Measurements from ENCODE around the gene PARD6A.
"Not testable (repeated sequence)": the region's sequence is repeated elsewhere in the genome, so short reads cannot be mapped to it uniquely, and the experiment has no call there.

PARD6A gene

GRCh38 chr16:67676516-67676915, 15.8 kb downstream of the PARD6A start:
- Histone ChIP-seq H3K4me3 (no peak overlapping the region), H3K4me1 (no peaks in the 10 kb centered on the region), H3K27me3 (ENCODE audit: low read depth) (no peaks in the 10 kb centered on the region), H3K36me3 (replicated peaks) (no peaks in the 10 kb centered on the region; the same call in 1 of the 2 replicates), H3K9me3 (no peaks in the 10 kb centered on the region)
- no peak for DNase-seq (ENCODE audit: low spot score in 2 of 2)
- in situ Hi-C loops (cut with MboI; ENCODE audit: low sequenced_read_pairs) = loop anchor here (10.0 kb wide), 1 partner anchor 368 kb away; no protein-coding TSS in a partner anchor

GRCh38 chr16:67676939-67677338, 16.2 kb downstream of the PARD6A start:
- no peaks in the 10 kb centered on the region; the same call in 1 of the 2 replicates for H3K36me3 ChIP-seq (replicated peaks)
- DNase-seq (ENCODE audit: low spot score in 2 of 2) = no peak
- H3K9me3 ChIP-seq = no peaks in the 10 kb centered on the region
- no peaks in the 10 kb centered on the region for H3K27me3 ChIP-seq (ENCODE audit: low read depth)
- no peak overlapping the region for H3K4me3 ChIP-seq
- no peaks in the 10 kb centered on the region for H3K4me1 ChIP-seq
- in situ Hi-C loops (cut with MboI; ENCODE audit: low sequenced_read_pairs) = loop anchor here (10.0 kb wide), 1 partner anchor 368 kb away; no protein-coding TSS in a partner anchor

- Histone ChIP-seq H3K36me3 (replicated peaks) (no peaks in the 10 kb centered on the region; the same call in none of the 2 replicates), H3K4me1 (no peaks in the 10 kb centered on the region), H3K27me3 (ENCODE audit: low read depth) (no peaks in the 10 kb centered on the region), H3K9me3 (no peaks in the 10 kb centered on the region), H3K4me3 (no peak overlapping the region)
- DNase-seq (ENCODE audit: low spot score in 2 of 2) = no peak
- in situ Hi-C loops (cut with MboI; ENCODE audit: low sequenced_read_pairs) = loop anchor here (10.0 kb wide), 1 partner anchor 367 kb away; no protein-coding TSS in a partner anchor
These were observed 17.0 kb downstream of the PARD6A start for GRCh38 chr16:67677712-67678111.

GRCh38 chr16:67678354-67679023, 17.7 kb downstream of the PARD6A start:
- in situ Hi-C loops (cut with MboI; ENCODE audit: low sequenced_read_pairs) = loop anchor here (10.0 kb wide), 1 partner anchor 366 kb away; no protein-coding TSS in a partner anchor
- Histone ChIP-seq H3K4me1 (no peaks in the 10 kb centered on the region), H3K4me3 (no peak overlapping the region), H3K36me3 (replicated peaks) (no peaks in the 10 kb centered on the region; the same call in none of the 2 replicates), H3K27me3 (ENCODE audit: low read depth) (no peaks in the 10 kb centered on the region), H3K9me3 (no peaks in the 10 kb centered on the region)
- DNase-seq (ENCODE audit: low spot score in 2 of 2) = peak; percentile 44 to 54

- no peak for DNase-seq (ENCODE audit: low spot score in 2 of 2)
- peaks cover 4% of the 10 kb centered on the region for H3K36me3 ChIP-seq (replicated peaks)
- no peaks in the 10 kb centered on the region for H3K27me3 ChIP-seq (ENCODE audit: low read depth)
- H3K4me3 ChIP-seq = no peak overlapping the region
- H3K4me1 ChIP-seq = no peaks in the 10 kb centered on the region
- no peaks in the 10 kb centered on the region for H3K9me3 ChIP-seq
- in situ Hi-C loops (cut with MboI; ENCODE audit: low sequenced_read_pairs) = loop anchor here (10.0 kb wide), 1 partner anchor 365 kb away; no protein-coding TSS in a partner anchor
These were observed 19.5 kb downstream of the PARD6A start for GRCh38 chr16:67679935-67680897.

GRCh38 chr16:67683767-67684166, 23.0 kb downstream of the PARD6A start:
- H3K36me3 ChIP-seq (replicated peaks) = peaks cover 4% of the 10 kb centered on the region
- no peaks in the 10 kb centered on the region for H3K27me3 ChIP-seq (ENCODE audit: low read depth)
- H3K9me3 ChIP-seq = no peaks in the 10 kb centered on the region
- DNase-seq (ENCODE audit: low spot score in 2 of 2) = no peak
- H3K4me3 ChIP-seq = no peak overlapping the region
- in situ Hi-C loops (cut with MboI; ENCODE audit: low sequenced_read_pairs) = no loop called here
- H3K4me1 ChIP-seq = no peaks in the 10 kb centered on the region

GRCh38 chr16:67685388-67686112, 24.8 kb downstream of the PARD6A start:
- Histone ChIP-seq H3K4me3 (no peak overlapping the region), H3K4me1 (no peaks in the 10 kb centered on the region), H3K36me3 (replicated peaks) (peaks cover 4% of the 10 kb centered on the region), H3K9me3 (no peaks in the 10 kb centered on the region), H3K27me3 (ENCODE audit: low read depth) (no peaks in the 10 kb centered on the region)
- in situ Hi-C loops (cut with MboI; ENCODE audit: low sequenced_read_pairs) = no loop called here
- no peak for DNase-seq (ENCODE audit: low spot score in 2 of 2)

- H3K27me3 ChIP-seq (ENCODE audit: low read depth); H3K36me3 ChIP-seq (replicated peaks); H3K4me3 ChIP-seq; H3K4me1 ChIP-seq; in situ Hi-C loops (cut with MboI; ENCODE audit: low sequenced_read_pairs); DNase-seq (ENCODE audit: low spot score in 2 of 2); H3K9me3 ChIP-seq: not testable (repeated sequence)
These were observed 32.9 kb downstream of the PARD6A start for GRCh38 chr16:67693517-67694285.

- Histone ChIP-seq H3K9me3 (no peaks in the 10 kb centered on the region; the same call in 1 of the 2 replicates), H3K4me3 (no peak overlapping the region), H3K4me1 (no peaks in the 10 kb centered on the region), H3K27me3 (ENCODE audit: low read depth) (no peaks in the 10 kb centered on the region), H3K36me3 (replicated peaks) (no peaks in the 10 kb centered on the region; the same call in none of the 2 replicates)
- in situ Hi-C loops (cut with MboI; ENCODE audit: low sequenced_read_pairs) = no loop called here
- no peak for DNase-seq (ENCODE audit: low spot score in 2 of 2)
These were observed 33.9 kb downstream of the PARD6A start for GRCh38 chr16:67694611-67695010.

- Histone ChIP-seq H3K4me1 (no peaks in the 10 kb centered on the region), H3K36me3 (replicated peaks) (no peaks in the 10 kb centered on the region; the same call in 1 of the 2 replicates), H3K27me3 (ENCODE audit: low read depth) (no peaks in the 10 kb centered on the region), H3K9me3 (no peaks in the 10 kb centered on the region; the same call in 1 of the 2 replicates), H3K4me3 (no peak overlapping the region)
- no peak for DNase-seq (ENCODE audit: low spot score in 2 of 2)
- in situ Hi-C loops (cut with MboI; ENCODE audit: low sequenced_read_pairs) = no loop called here
These were observed 36.8 kb downstream of the PARD6A start for GRCh38 chr16:67697422-67698185.

- H3K27me3 ChIP-seq (ENCODE audit: low read depth) = no peaks in the 10 kb centered on the region
- H3K9me3 ChIP-seq = no peaks in the 10 kb centered on the region; the same call in 1 of the 2 replicates
- no peaks in the 10 kb centered on the region for H3K4me1 ChIP-seq
- no peak for DNase-seq (ENCODE audit: low spot score in 2 of 2)
- H3K36me3 ChIP-seq (replicated peaks) = no peaks in the 10 kb centered on the region; the same call in 1 of the 2 replicates
- in situ Hi-C loops (cut with MboI; ENCODE audit: low sequenced_read_pairs) = no loop called here
- no peak overlapping the region for H3K4me3 ChIP-seq
These were observed 38.5 kb downstream of the PARD6A start for GRCh38 chr16:67699265-67699664.

- H3K9me3 ChIP-seq = no peaks in the 10 kb centered on the region; the same call in 1 of the 2 replicates
- H3K4me3 ChIP-seq = no peak overlapping the region
- no peaks in the 10 kb centered on the region; the same call in 1 of the 2 replicates for H3K36me3 ChIP-seq (replicated peaks)
- H3K4me1 ChIP-seq = no peaks in the 10 kb centered on the region
- H3K27me3 ChIP-seq (ENCODE audit: low read depth) = no peaks in the 10 kb centered on the region
- in situ Hi-C loops (cut with MboI; ENCODE audit: low sequenced_read_pairs) = no loop called here
- no peak for DNase-seq (ENCODE audit: low spot score in 2 of 2)
These were observed 40.7 kb downstream of the PARD6A start for GRCh38 chr16:67701420-67701819.
